IPS-11a (cell line): ENCODE data around the gene AHSP.
"Not testable (repeated sequence)": the region's sequence is repeated elsewhere in the genome, so short reads cannot be mapped to it uniquely, and the experiment has no call there.

ENCODE experiments used
- H3K4me3 ChIP-seq: one replicate; pipeline ENCODE4 v1.5.1; 2013; ENCODE audit warnings: low read depth, low read length, control low read depth

The AHSP gene

GRCh38 chr16:31529937-31530312 is 2.2 kb downstream of the AHSP start:
- H3K4me3 ChIP-seq, result peak overlapping the region; percentile 34

GRCh38 chr16:31530405-31530804 is 2.7 kb downstream of the AHSP start:
- H3K4me3 ChIP-seq, result no peak overlapping the region

- no peak overlapping the region for H3K4me3 ChIP-seq
Measured at GRCh38 chr16:31531096-31531495, 3.4 kb downstream of the AHSP start.

DNA sequence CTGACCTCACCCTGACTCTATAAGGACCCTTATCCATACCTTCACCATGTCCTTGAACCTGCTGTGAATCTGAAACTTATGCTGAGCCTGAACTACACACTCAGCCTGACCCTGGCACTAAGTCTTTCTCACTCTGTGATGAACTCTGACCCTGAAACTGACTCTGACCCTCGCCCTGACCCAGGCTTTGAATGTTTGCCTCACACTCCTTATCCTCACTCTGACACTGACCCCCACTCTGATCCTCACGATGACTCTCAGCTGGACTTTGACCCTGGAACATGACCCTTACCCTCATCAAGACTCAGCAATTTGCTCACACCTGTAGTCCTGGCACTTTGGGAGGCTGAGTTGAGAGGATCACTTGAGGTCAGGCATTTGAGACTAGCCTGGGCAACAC is 4.4 kb downstream of the AHSP start:
- no peak overlapping the region for H3K4me3 ChIP-seq

DNA sequence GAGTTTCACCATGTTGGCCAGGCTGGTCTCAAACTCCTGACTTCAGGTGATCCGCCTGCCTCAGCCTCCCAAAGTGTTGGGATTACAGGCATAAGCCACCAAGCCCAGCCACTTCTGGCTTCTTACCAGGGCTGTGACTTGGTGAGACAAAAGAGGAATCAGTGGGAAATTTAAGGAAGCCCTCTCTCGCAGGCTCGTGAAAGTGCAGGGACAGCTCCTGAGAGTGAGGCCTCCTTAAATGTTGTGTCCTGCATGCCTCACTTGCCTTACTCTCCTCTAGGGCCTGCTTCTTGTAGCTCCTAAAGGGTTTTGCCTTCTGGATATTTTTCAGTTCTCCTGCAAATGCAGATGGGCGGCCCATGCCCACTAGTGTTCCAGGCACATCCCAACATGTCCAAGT is 5.2 kb downstream of the AHSP start:
- no peak overlapping the region for H3K4me3 ChIP-seq

- no peak overlapping the region for H3K4me3 ChIP-seq
Measured at GRCh38 chr16:31535737-31536136, 8.0 kb downstream of the AHSP start.

DNA sequence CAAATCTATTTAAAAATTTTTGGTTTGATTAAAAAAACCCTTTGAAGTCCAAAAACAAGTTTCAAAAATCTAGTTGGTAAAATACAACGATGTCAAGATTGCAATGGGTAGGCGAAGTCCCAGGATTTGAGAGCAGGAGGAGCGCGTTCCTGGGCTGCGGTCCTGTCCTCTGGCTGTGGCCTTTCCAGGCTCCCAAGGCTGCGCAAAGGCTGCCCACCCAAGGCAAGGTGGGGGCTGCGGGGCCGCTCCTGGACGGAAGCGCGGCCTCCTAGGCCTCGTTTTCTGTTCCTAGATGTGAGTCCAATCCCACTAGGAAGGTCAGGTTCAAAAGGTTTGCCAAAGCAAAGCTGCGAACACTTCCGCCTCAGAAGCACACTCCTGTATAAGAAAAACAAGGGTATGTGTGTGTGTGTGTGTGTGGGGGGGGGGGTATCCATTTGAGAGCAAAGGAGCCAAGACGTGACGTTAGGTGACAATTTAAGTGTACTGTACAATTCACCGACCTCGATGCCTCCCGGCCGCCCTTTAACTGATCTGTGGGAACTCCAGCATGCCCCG is 9.2 kb downstream of the AHSP start:
- no peak overlapping the region for H3K4me3 ChIP-seq

GRCh38 chr16:31537362-31538242 is 9.9 kb downstream of the AHSP start:
- H3K4me3 ChIP-seq, result peak overlapping the region; percentile 27

DNA sequence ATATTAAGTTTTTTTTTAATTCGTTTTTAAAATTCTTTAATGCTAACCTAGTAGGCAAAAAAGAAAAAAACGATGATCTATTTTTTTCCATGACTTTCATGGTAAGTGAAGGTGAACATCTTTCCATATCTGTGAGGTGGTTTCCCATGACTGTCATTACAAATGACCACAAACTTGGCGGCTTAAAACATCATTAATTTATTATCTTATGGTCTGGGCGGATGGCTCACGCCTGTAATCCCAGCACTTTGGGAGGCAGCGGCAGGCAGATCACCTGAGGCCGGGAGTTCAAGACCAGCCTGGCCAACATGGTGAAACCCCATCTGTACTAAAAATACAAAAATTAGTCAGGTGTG is 10.5 kb downstream of the AHSP start:
- not testable (repeated sequence) for H3K4me3 ChIP-seq

DNA sequence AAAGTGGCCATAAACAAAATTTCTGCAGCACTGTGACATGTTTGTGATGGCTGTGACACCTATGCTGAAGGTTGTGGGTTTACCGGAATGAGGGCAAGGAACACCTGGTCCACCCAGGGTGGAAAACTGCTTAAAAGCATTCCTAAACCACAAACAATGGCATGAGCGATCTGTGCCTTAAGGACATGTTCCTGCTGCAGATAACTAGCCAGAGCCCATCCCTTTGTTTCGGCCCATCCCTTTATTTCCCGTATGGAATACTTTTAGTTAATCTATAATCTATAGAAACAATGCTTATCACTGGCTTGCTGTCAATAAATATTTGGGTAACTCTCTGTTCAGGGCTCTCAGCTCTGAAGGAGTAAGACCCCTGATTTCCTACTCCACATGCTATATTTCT is 12.1 kb downstream of the AHSP start:
- not testable (repeated sequence) for H3K4me3 ChIP-seq

- H3K4me3 ChIP-seq, result no peak overlapping the region
Measured at GRCh38 chr16:31542763-31543162, 15.1 kb downstream of the AHSP start.

DNA sequence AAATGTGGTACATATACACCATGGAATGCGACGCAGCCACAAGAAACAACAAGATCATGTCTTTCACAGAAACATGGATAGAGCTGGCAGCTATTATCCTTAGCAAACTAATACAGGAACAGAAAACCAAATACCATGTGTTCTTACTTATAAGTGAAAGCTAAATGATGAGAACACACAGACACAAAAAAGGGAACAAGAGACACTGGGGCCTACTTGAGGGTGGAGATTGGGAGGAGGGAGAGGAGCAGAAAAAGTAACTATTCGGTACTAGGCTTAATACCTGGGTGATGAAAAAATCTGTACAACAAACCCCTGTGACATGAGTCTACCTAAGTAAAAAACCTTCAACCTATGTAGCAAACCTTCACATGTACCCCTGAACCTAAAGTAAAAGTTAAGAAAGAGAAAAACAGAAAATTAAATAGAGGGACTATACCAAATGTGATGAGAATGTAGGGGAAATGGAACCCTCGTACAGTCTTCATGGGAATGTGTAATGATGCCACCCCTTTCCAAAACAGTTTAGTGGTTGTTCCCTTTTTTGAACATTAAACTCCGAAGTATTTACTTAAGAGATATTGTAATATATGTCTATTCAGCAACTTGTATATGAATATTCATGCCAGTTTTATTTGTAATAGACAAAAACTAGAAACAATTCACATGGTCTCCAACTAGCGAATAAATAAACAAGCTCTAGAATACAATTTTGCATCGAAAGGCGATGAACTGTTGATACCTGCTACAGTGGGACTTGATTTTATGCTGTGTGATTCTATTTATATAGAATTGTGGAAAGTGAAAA is 33.9 kb downstream of the AHSP start:
- H3K4me3 ChIP-seq, result no peak overlapping the region

DNA sequence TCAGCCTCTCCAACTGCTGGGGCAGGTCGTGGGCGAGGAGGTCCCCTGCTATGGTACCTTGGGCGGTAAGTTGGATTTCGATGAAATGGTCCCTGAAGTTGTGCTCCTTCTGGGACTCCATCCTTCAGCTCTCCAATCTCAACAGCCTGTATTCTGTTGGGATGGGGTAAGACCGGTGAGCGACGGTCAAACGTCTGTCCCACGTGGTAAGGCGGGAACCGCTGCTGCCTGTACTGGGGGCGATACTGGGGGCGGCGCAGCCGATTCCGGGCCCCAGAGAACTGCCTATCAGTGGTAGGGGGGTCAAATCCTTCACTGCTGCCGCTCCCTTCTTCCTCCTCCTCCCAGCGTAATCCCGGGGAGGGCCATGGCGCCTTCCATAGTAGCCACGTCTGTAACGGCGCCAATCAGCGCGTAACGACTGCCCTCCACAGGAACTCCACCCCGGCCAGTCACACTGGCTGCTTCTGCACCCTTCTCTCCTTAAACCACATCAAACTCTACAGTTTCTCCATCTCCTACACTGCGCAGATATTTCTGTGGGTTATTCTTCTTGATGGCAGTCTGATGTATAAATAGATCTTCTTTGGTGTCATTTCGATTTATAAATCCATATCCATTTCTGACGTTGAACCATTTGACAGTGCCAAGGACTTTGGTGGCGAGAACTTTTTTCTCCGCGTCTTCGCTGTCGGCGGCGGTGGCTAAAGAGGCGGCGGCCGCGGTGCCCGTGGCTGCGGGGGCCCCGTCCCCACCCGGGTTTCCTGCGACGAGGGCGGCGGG is 41.1 kb downstream of the AHSP start:
- H3K4me3 ChIP-seq, result peak overlapping the region; percentile 24

- peak overlapping the region; percentile 24 for H3K4me3 ChIP-seq
Measured at GRCh38 chr16:31569360-31569717, 41.6 kb downstream of the AHSP start.

DNA sequence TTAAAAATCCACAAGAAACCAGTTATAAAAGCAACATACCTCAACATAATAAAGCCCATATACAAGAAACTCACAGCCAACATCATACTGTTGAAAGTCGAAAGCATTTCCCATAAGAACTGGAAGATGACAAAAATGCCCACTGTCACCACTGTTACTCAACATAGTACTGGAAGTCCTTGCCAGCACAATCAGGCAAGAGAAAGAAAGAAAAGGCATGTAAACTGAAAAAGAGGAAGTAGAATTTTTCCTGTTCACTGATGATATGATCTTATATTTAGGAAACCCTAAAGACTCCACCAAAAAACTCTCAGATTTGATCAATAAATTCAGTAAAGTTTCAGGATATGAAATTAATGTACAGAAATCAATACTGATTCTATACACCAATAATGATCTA is 45.1 kb downstream of the AHSP start:
- H3K4me3 ChIP-seq, result no peak overlapping the region

DNA sequence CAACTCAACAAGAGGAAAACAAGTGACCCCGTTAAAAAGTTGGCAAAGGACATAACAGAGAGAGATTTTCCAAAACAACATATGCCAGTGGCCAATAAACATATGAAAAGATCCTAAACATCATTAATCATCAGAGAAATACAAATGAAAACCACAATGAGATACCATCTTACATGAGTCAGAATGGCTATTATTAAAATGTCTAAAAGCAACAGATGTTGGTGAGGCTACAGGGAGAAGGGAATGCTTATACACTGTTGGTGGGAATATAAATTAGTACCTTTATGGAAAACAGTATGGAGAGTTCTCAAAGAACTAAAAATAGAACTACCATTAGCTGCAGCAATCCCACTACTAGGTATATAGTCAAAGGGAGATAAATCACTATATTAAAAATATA is 46.5 kb downstream of the AHSP start:
- not testable (repeated sequence) for H3K4me3 ChIP-seq

DNA sequence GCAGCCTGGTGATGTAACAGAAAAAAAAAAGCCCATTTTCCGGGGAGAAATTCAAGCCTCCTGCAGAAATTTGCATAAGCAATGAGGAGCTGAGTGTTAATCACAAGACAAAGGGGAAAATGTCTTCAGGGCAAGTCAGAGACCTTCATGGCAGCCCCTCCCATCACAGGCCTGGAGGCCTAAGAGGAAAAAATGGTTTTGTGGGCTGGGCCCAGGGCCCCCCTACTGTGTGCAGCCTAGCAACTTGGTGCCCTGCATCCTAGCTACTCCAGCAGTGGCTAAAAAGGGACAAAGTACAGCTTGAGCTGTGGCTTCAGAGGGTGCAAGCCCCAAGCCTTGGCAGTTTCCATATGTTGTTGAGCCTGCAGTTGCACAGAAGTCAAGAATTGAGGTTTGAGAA is 49.7 kb downstream of the AHSP start:
- H3K4me3 ChIP-seq, result no peak overlapping the region
